HepG2 (cell line): Measurements from ENCODE around the gene ATP6V0E1. TPM values are rescaled to one million over a fixed set of nuclear protein-coding genes. Genes with fewer than 3 reads are reported as not detected.
A peak's percentile ranks its signal among the peaks of the same experiment; 100 is the strongest.

ENCODE experiments used
- CENPT ChIP-seq: sonication (generic); formaldehyde crosslinking; IDR thresholded peaks from 2 replicates; pipeline ENCODE4 v1.8.0; 2022; ENCODE audit warnings: low read depth, mild to moderate bottlenecking, moderate library complexity, missing genetic modification reagents
- HDAC2 ChIP-seq: sonication (generic); formaldehyde crosslinking; IDR thresholded peaks from 2 replicates; pipeline ENCODE4 v1.4.0; 2020; ENCODE audit warnings: missing genetic modification reagents
- HNF4A ChIP-seq: sonication (generic); formaldehyde crosslinking; IDR thresholded peaks from 2 replicates; pipeline ENCODE4 v1.4.0; 2020; ENCODE audit warnings: missing genetic modification reagents
- HNRNPH1 ChIP-seq: fragments of 200-400 bp; formaldehyde crosslinking; optimal IDR thresholded peaks from 2 replicates; pipeline ENCODE3; 2017; ENCODE audit warnings: mild to moderate bottlenecking, low read depth, low read length
- JDP2 ChIP-seq: sonication (generic); formaldehyde crosslinking; IDR thresholded peaks from 2 replicates; pipeline ENCODE4 v1.8.1; 2022; ENCODE audit warnings: missing genetic modification reagents, borderline replicate concordance
- KDM4B ChIP-seq: sonication (generic); formaldehyde crosslinking; IDR thresholded peaks from 2 replicates; pipeline ENCODE4 v1.4.0; 2020; ENCODE audit warnings: missing genetic modification reagents
- MXI1 ChIP-seq: IDR thresholded peaks from 3 replicates; pipeline ENCODE4 v1.6.1; 2012; ENCODE audit warnings: low read depth, low read length, inconsistent platforms, borderline replicate concordance
- MZF1 ChIP-seq: sonication (generic); formaldehyde crosslinking; IDR thresholded peaks from 2 replicates; pipeline ENCODE4 v1.8.1; 2023; ENCODE audit warnings: mild to moderate bottlenecking, missing genetic modification reagents, borderline replicate concordance
- NFE2L1 ChIP-seq: sonication (generic); formaldehyde crosslinking; IDR thresholded peaks from 2 replicates; pipeline ENCODE4 v1.4.0; 2020; ENCODE audit warnings: missing genetic modification reagents, mild to moderate bottlenecking, borderline replicate concordance
- SOX13 ChIP-seq, 3 experiments: fragments of 450-650 bp in 1 of 3; sonication (generic) in 1 of 3; formaldehyde crosslinking in 1 of 3; IDR thresholded peaks in 2 of 3; conservative IDR thresholded peaks in 1 of 3; 2 replicates each; pipeline versions ENCODE4 v1.5.0 to v1.6.1; 2016 to 2020; ENCODE audit warnings: antibody characterized with exemption in 1 of 3, mild to moderate bottlenecking in 1 of 3, missing compliant biosample characterization in 1 of 3, missing genetic modification reagents in 1 of 3, moderate library complexity in 1 of 3
- SOX5 ChIP-seq: IDR thresholded peaks from 2 replicates; pipeline ENCODE4 v1.6.1; 2016; ENCODE audit warnings: borderline replicate concordance
- STAG1 ChIP-seq: sonication (generic); formaldehyde crosslinking; IDR thresholded peaks from 2 replicates; pipeline ENCODE4 v1.4.0; 2020; ENCODE audit warnings: missing genetic modification reagents
- THAP11 ChIP-seq: IDR thresholded peaks from 2 replicates; pipeline ENCODE4 v1.6.1; 2016; ENCODE audit warnings: missing biosample characterization, missing genetic modification reagents
- TSC22D2 ChIP-seq: sonication (generic); formaldehyde crosslinking; IDR thresholded peaks from 2 replicates; pipeline ENCODE4 v1.5.1; 2020; ENCODE audit warnings: missing genetic modification reagents, mild to moderate bottlenecking, borderline replicate concordance
- U2AF2 ChIP-seq: fragments of 200-400 bp; formaldehyde crosslinking; IDR thresholded peaks from 2 replicates; pipeline ENCODE4 v1.6.1; 2017; ENCODE audit warnings: low read depth, mild to moderate bottlenecking, low read length
- ZMYM3 ChIP-seq: sonication (generic); formaldehyde crosslinking; IDR thresholded peaks from 2 replicates; pipeline ENCODE4 v1.5.1; 2020; ENCODE audit warnings: mild to moderate bottlenecking, missing genetic modification reagents
- ZNF138 ChIP-seq: sonication (generic); formaldehyde crosslinking; IDR thresholded peaks from 2 replicates; pipeline ENCODE4 v1.5.0; 2020; ENCODE audit warnings: mild to moderate bottlenecking, low read depth, missing genetic modification reagents
- ZNF329 ChIP-seq: sonication (generic); formaldehyde crosslinking; IDR thresholded peaks from 2 replicates; pipeline ENCODE4 v1.9.0; 2021; ENCODE audit warnings: low read depth, mild to moderate bottlenecking, missing genetic modification reagents
- ZNF430 ChIP-seq: sonication (generic); formaldehyde crosslinking; IDR thresholded peaks from 2 replicates; pipeline ENCODE4 v1.9.0; 2021; ENCODE audit warnings: mild to moderate bottlenecking, missing genetic modification reagents
- ZNF563 ChIP-seq: sonication (generic); formaldehyde crosslinking; IDR thresholded peaks from 2 replicates; pipeline ENCODE4 v1.8.0; 2022; ENCODE audit warnings: mild to moderate bottlenecking, moderate library complexity, missing genetic modification reagents
- ZNF616 ChIP-seq: sonication (generic); formaldehyde crosslinking; IDR thresholded peaks from 2 replicates; pipeline ENCODE4 v1.5.0; 2020; ENCODE audit warnings: low read depth, mild to moderate bottlenecking, missing genetic modification reagents
- ZNF724P ChIP-seq: sonication (generic); formaldehyde crosslinking; IDR thresholded peaks from 2 replicates; pipeline ENCODE4 v1.8.0; 2022; ENCODE audit warnings: missing genetic modification reagents, borderline replicate concordance
- polyA plus RNA-seq, 8 experiments: library from polyadenylated mRNA; depleted of rRNA in 3 of 8; stranded (reverse) in 7 of 8; unstranded in 1 of 8; fragments of >200 nt; fragmentation: Illumina TruSeq in 4 of 8; extraction: Trizol in 4 of 8; gene quantifications; 2 replicates each; pipeline versions ENCODE4 v1.2.1 to v1.2.3, GENCODE V29; 2011 to 2016; ENCODE audit warnings: low read depth in 4 of 8, missing spikeins in 1 of 8, mixed read lengths in 1 of 8; ENCODE audit not compliant: insufficient read depth in 1 of 8
- total RNA-seq, 5 experiments: library from RNA; depleted of rRNA; stranded (reverse); fragments of >200 nt; fragmentation: Illumina TruSeq; extraction: Trizol; gene quantifications; 2 replicates each; pipeline ENCODE4 v1.2.3, GENCODE V29; 2016; ENCODE audit warnings: low read depth in 1 of 5
- TF ChIP-seq, protein P1 (sequence below): sonication (generic); formaldehyde crosslinking; IDR thresholded peaks from 2 replicates; pipeline ENCODE4 v1.5.0; 2020; ENCODE audit warnings: missing genetic modification reagents
- TF ChIP-seq, protein P2 (sequence below): sonication (generic); formaldehyde crosslinking; IDR thresholded peaks from 2 replicates; pipeline ENCODE4 v1.4.0; 2020; ENCODE audit warnings: low read depth, mild to moderate bottlenecking, missing genetic modification reagents
- TF ChIP-seq, protein P3 (sequence below): sonication (generic); formaldehyde crosslinking; IDR thresholded peaks from 2 replicates; pipeline ENCODE4 v1.4.0; 2020; ENCODE audit warnings: mild to moderate bottlenecking, missing genetic modification reagents
- TF ChIP-seq, protein P4 (sequence below): IDR thresholded peaks from 2 replicates; pipeline ENCODE4 v1.6.1; 2016

ATP6V0E1 gene
- total and polyA plus RNA-seq, 2 of the 13 experiments (the other 11 are each of a cell fraction or from before 2014, with no cell fraction given) = 143 to 215 TPM

DNA sequence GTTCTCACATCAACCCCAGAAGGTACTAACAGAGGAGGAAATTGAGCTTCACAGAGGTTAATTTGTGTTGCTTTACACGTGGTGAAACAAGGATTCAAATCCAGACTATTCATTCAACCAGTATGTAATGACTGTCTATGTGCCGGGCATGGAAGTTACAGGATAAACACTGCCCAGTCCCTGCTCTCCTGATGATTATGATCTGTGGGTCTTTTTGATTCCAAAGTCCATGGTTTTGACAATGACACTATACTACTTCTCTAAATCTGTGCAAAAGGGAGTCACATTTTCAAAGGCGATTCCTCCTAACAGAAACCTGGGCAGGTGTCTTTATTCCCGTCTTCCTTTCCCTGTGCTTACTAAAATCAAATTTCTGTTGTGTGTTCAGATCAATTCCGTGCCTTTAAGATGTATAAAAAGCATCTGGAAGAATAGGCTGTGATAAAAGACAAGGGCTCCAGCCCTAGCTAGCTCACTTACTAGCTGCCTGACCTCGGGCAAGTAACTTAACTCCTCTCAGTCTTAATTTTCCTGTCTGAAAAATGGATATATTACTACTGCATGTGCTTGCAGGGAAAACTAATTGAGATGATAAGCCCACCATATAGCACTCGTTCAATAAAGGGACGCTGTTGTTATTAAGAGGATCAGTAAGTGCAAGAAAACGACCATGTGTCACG lies 71.6 kb downstream of the ATP6V0E1 start (continued):
- TF ChIP-seq HNF4A (peak; percentile 55), TSC22D2 (CRISPR knock-in tag) (0 out of 2 replicates have a peak, but pooled peaks have one; percentile 6), KDM4B (CRISPR knock-in tag) (no peak), ZNF138 (CRISPR knock-in tag) (no peak), STAG1 (CRISPR knock-in tag) (no peak), SOX13 (IDR thresholded peaks at IDR 0.05) (no peak), SOX13 (CRISPR knock-in tag; conservative IDR thresholded peaks at IDR 0.05 in 1 of 2, IDR thresholded peaks at IDR 0.05 in 1 of 2) (0 out of 4 replicates have a peak, but pooled peaks of 1 of the 2 experiments have one; percentile 3), HNRNPH1 (no peak), ZNF430 (CRISPR knock-in tag) (no peak), HDAC2 (CRISPR knock-in tag) (no peak), ZNF616 (CRISPR knock-in tag) (no peak), JDP2 (no peak), THAP11 (CRISPR knock-in tag) (no peak), ZNF724P (CRISPR knock-in tag) (no peak), SOX5 (no peak), ZMYM3 (CRISPR knock-in tag) (peak; percentile 21; the same call in 1 of the 2 replicates), ZNF563 (CRISPR knock-in tag) (no peak), MXI1 (peak; percentile 16; the same call in 1 of the 3 replicates), U2AF2 (no peak), ZNF329 (no peak), CENPT (CRISPR knock-in tag) (no peak), NFE2L1 (CRISPR knock-in tag) (no peak), MZF1 (CRISPR knock-in tag) (no peak)
- TF ChIP-seq, protein P1, sequence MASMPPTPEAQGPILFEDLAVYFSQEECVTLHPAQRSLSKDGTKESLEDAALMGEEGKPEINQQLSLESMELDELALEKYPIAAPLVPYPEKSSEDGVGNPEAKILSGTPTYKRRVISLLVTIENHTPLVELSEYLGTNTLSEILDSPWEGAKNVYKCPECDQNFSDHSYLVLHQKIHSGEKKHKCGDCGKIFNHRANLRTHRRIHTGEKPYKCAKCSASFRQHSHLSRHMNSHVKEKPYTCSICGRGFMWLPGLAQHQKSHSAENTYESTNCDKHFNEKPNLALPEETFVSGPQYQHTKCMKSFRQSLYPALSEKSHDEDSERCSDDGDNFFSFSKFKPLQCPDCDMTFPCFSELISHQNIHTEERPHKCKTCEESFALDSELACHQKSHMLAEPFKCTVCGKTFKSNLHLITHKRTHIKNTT (CRISPR knock-in tag) = no peak
- TF ChIP-seq, protein P2, sequence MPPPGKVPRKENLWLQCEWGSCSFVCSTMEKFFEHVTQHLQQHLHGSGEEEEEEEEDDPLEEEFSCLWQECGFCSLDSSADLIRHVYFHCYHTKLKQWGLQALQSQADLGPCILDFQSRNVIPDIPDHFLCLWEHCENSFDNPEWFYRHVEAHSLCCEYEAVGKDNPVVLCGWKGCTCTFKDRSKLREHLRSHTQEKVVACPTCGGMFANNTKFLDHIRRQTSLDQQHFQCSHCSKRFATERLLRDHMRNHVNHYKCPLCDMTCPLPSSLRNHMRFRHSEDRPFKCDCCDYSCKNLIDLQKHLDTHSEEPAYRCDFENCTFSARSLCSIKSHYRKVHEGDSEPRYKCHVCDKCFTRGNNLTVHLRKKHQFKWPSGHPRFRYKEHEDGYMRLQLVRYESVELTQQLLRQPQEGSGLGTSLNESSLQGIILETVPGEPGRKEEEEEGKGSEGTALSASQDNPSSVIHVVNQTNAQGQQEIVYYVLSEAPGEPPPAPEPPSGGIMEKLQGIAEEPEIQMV (CRISPR knock-in tag) = no peak
- TF ChIP-seq, protein P3, sequence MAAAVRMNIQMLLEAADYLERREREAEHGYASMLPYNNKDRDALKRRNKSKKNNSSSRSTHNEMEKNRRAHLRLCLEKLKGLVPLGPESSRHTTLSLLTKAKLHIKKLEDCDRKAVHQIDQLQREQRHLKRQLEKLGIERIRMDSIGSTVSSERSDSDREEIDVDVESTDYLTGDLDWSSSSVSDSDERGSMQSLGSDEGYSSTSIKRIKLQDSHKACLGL = no peak
- TF ChIP-seq, protein P4, sequence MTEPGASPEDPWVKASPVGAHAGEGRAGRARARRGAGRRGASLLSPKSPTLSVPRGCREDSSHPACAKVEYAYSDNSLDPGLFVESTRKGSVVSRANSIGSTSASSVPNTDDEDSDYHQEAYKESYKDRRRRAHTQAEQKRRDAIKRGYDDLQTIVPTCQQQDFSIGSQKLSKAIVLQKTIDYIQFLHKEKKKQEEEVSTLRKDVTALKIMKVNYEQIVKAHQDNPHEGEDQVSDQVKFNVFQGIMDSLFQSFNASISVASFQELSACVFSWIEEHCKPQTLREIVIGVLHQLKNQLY (CRISPR knock-in tag) = no peak
